Measurements from ENCODE around the gene SORCS2.

DNA sequence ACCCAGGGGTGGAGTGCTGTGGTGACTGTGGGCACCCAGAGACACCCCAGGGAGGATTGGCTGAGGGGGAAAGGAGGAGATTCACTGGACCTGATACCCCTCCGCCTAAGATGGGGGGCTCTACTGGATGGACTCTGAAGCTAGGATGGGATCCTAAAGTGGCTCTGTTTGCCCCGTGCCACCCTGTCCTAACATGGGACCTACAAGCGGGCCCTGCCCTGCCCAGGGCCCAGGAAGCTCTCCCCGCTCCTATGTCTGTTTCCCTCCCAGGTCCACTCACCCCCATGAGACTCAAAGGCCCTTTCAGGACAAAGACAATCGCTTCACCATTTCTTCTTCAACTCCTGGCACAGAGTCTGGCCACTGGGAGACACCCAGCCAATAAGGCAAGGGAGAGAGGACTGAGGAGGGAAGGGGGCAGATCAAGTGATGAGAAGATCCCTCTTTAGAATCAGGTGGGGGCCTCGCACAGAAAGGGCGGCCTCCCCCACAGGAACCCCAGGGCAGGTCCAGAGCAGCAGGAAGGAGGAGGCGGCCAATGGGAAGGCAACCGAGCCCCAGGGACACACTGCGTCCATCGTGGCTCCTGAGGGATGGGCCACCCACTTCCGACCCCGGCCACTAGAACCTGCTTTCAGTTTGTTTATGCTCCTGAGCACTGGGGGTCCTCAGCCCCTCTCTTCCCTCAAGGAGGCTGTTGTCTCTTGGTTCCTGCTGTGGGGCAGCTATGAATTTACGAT, 592.0 kb downstream of the SORCS2 start:
- TF ChIP-seq CTCF (IDR thresholded peaks at IDR 0.05), result no peak
- TF ChIP-seq POLR2A (IDR thresholded peaks at IDR 0.05), result no peak

Data from esophagus squamous epithelium (tissue), 4 donors.